GM12878 (cell line): ENCODE data around the gene PLD3. TPM values are rescaled to one million over a fixed set of nuclear protein-coding genes. Genes with fewer than 3 reads are reported as not detected.

ENCODE experiments used
- BCLAF1 ChIP-seq: fragments of 450-650 bp; IDR thresholded peaks from 2 replicates; pipeline ENCODE4 v1.6.1; 2017; ENCODE audit warnings: antibody characterized with exemption, mild to moderate bottlenecking, moderate library complexity
- CTCF ChIP-seq, 3 experiments: IDR thresholded peaks in 2 of 3; conservative IDR thresholded peaks in 1 of 3; 2 replicates each; pipeline ENCODE4 v1.5.1; 2011; ENCODE audit warnings: low read depth in 3 of 3, low read length in 3 of 3, mild to moderate bottlenecking in 3 of 3, control low read depth in 2 of 3, moderate library complexity in 2 of 3, inconsistent platforms in 1 of 3, mixed read lengths in 1 of 3; ENCODE audit not compliant: control insufficient read depth in 2 of 3, insufficient read depth in 1 of 3; ENCODE audit errors: extremely low read depth in 1 of 3
- GABPA ChIP-seq: IDR thresholded peaks from 2 replicates; pipeline ENCODE4 v1.6.1; 2014; ENCODE audit warnings: antibody characterized with exemption, low read depth, mild to moderate bottlenecking, inconsistent platforms
- IKZF2 ChIP-seq, 2 experiments: fragments of 450-650 bp; IDR thresholded peaks; 2 replicates each; pipeline ENCODE4 v1.6.1; 2017; ENCODE audit warnings: mild to moderate bottlenecking in 2 of 2, moderate library complexity in 2 of 2
- JUNB ChIP-seq: IDR thresholded peaks from 2 replicates; pipeline ENCODE4 v1.6.1; 2016; ENCODE audit warnings: antibody characterized with exemption, mild to moderate bottlenecking
- KLF5 ChIP-seq: fragments of 450-650 bp; IDR thresholded peaks from 2 replicates; pipeline ENCODE4 v1.6.1; 2014; ENCODE audit warnings: mild to moderate bottlenecking; ENCODE audit not compliant: partially characterized antibody
- NFYA ChIP-seq: IDR thresholded peaks from 2 replicates; pipeline ENCODE4 v1.6.1; 2011; ENCODE audit warnings: low read depth, mild to moderate bottlenecking, low read length, improper control_type of control experiment, borderline replicate concordance
- REST ChIP-seq: IDR thresholded peaks from 2 replicates; pipeline ENCODE4 v1.6.1; 2012; ENCODE audit warnings: mild to moderate bottlenecking, low read depth, low read length
- RFX5 ChIP-seq: IDR thresholded peaks from 2 replicates; pipeline ENCODE4 v1.6.1; 2011; ENCODE audit warnings: low read depth, low read length, improper control_type of control experiment
- SPI1 ChIP-seq: IDR thresholded peaks from 2 replicates; pipeline ENCODE4 v1.6.1; 2011; ENCODE audit warnings: low read depth, mild to moderate bottlenecking, low read length, moderate library complexity, borderline replicate concordance; ENCODE audit not compliant: insufficient read depth
- TCF7 ChIP-seq: IDR thresholded peaks from 2 replicates; pipeline ENCODE4 v1.6.1; 2014; ENCODE audit warnings: antibody characterized with exemption, borderline replicate concordance
- WRNIP1 ChIP-seq: IDR thresholded peaks from 2 replicates; pipeline ENCODE4 v1.6.1; 2011; ENCODE audit warnings: low read depth, low read length, improper control_type of control experiment, borderline replicate concordance
- ZBED1 ChIP-seq: IDR thresholded peaks from 2 replicates; pipeline ENCODE4 v1.6.1; 2016; ENCODE audit warnings: borderline replicate concordance
- ZNF687 ChIP-seq: fragments of 450-650 bp; IDR thresholded peaks from 2 replicates; pipeline ENCODE4 v1.6.1; 2017; ENCODE audit warnings: mild to moderate bottlenecking, moderate library complexity
- polyA plus RNA-seq, 11 experiments: library from polyadenylated mRNA; depleted of rRNA in 4 of 11; unstranded in 6 of 11; stranded (reverse) in 5 of 11; fragments of >200 nt; fragmentation: Nextera tagmentation in 4 of 11; fragmentation: Illumina TruSeq in 1 of 11; extraction: Ambion mirVana in 4 of 11; extraction: Trizol in 1 of 11; gene quantifications; 1 replicate in 1 of 11; 2 replicates in 10 of 11; pipeline versions ENCODE4 v1.2.1 to v1.2.3, GENCODE V29; 2011 to 2016; ENCODE audit warnings: inconsistent platforms in 2 of 11, missing spikeins in 2 of 11, low read depth in 1 of 11
- total RNA-seq, 4 experiments: library from RNA; depleted of rRNA in 3 of 4; stranded (reverse); fragments of >200 nt in 3 of 4; fragmentation: Illumina TruSeq in 1 of 4; extraction: Trizol in 1 of 4; gene quantifications; 2 replicates each; pipeline versions ENCODE4 v1.2.1 to v1.2.3, GENCODE V29; 2013 to 2021

The PLD3 gene
- total and polyA plus RNA-seq, 10 of the 15 experiments (the other 5 are each of a cell fraction or from before 2014, with no cell fraction given) = 1.3 to 134 (median 72.7) TPM

GRCh38 chr19:40425450-40426287 lies 77.2 kb downstream of the PLD3 start, which contains the start of gene SERTAD1 (continued):
- peak; percentile 15; the same call in 1 of the 2 replicates for TF ChIP-seq ZNF687
- no peak for TF ChIP-seq SPI1
- no peak for TF ChIP-seq KLF5
- peak; percentile 4; the same call in 1 of the 2 replicates for TF ChIP-seq NFYA
- no peak for TF ChIP-seq JUNB
- TF ChIP-seq TCF7 = no peak
- peak; percentile 39 to 61; a peak in 2 of 4 replicates for TF ChIP-seq IKZF2 (IDR thresholded peaks at IDR 0.05)
- TF ChIP-seq WRNIP1 = no peak
- peak; percentile 7; the same call in 1 of the 2 replicates for TF ChIP-seq REST
- TF ChIP-seq BCLAF1 = no peak
- peak; percentile 99; the same call in 1 of the 2 replicates for TF ChIP-seq ZBED1
- peak; percentile 94 for TF ChIP-seq RFX5
- peak; percentile 53 to 89 (median 58) for TF ChIP-seq CTCF (IDR thresholded peaks at IDR 0.05 in 2 of 3, conservative IDR thresholded peaks at IDR 0.05 in 1 of 3; ENCODE audit: control insufficient read depth in 2 of 3, extremely low read depth in 1 of 3, insufficient read depth in 1 of 3, low read depth in 3 of 3, low read length in 3 of 3)
- TF ChIP-seq GABPA = no peak
